ENCODE data around the gene RAB34. TPM values are rescaled to one million over a fixed set of nuclear protein-coding genes. Genes with fewer than 3 reads are reported as not detected.

The RAB34 gene
- total RNA-seq, 1 experiment from 2014 or later = 158 TPM

DNA sequence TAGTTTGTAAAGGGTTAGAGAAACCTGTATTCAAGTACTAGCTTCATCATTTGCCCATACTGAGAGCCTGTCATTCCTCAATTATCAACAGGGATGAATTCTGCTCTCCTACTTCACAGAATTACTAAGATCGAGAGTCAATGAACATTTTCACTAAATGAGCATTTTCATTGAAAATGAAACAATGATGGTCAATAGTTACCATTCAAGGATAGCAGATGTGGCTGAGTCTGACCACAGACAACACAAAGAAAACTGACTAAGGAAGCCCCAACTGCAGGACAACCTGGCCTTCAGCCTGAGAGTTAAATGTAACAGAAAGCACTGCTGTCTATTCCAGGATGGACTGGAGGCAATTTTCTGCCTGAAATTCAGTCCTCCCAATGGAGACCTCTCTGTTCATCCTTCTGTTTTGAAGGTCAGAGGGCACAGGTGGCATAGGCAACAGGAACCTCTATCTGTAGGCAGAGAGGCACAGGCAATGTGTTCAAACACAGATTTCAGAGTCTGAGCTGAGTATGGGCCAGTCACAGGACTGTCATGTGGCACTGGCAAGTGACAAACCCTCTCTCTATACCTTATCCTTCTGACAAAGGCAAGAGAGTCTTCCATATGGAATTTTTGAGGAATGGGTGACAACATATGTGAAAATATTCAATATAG lies 45.6 kb upstream of the RAB34 start:
- Histone ChIP-seq H3K9me3 (ENCODE audit: low read depth, low read length, poor library complexity, severe bottlenecking) (no peaks in the 10 kb centered on the region), H3K27ac (ENCODE audit: low read depth, low read length, poor library complexity, severe bottlenecking) (no peak overlapping the region), H3K36me3 (ENCODE audit: insufficient read depth, low read length, poor library complexity, severe bottlenecking) (peaks cover 14% of the 10 kb centered on the region), H3K27me3 (replicated peaks; ENCODE audit: insufficient read depth, low read depth, low read length, poor library complexity) (no peaks in the 10 kb centered on the region), H3K4me1 (ENCODE audit: insufficient read depth, low read length, poor library complexity, severe bottlenecking) (peaks cover 29% of the 10 kb centered on the region), H3K4me3 (ENCODE audit: low read depth, low read length, poor library complexity, severe bottlenecking) (no peak overlapping the region)
- intact Hi-C loops (cut with micrococcal nuclease; ENCODE audit: unreplicated experiment) = loop anchor here (1.0 to 5.0 kb wide), 4 partner anchors 34 to 140 kb away; partner anchors contain the start of genes DHRS13 and FAM222B
- ChIA-PET POLR2A (ENCODE audit: low non-redundant PET) (interaction anchor here (0.6 kb wide), 1 partner anchor 164 kb away, joined by 3 read pairs; no protein-coding TSS in a partner anchor), CTCF (interaction anchor here (0.5 to 2.3 kb wide), 26 partner anchors 10 to 353 kb away, joined by 3 to 10 read pairs (median 4); partner anchors contain the start of genes DHRS13, FAM222B, FLOT2 and NEK8)
- no peak for DNase-seq (ENCODE audit: low spot score)
- TF ChIP-seq EZH2 (IDR thresholded peaks at IDR 0.05; ENCODE audit: borderline replicate concordance, low read depth, low read length, poor library complexity, severe bottlenecking) = no peak
- TF ChIP-seq, protein P1, sequence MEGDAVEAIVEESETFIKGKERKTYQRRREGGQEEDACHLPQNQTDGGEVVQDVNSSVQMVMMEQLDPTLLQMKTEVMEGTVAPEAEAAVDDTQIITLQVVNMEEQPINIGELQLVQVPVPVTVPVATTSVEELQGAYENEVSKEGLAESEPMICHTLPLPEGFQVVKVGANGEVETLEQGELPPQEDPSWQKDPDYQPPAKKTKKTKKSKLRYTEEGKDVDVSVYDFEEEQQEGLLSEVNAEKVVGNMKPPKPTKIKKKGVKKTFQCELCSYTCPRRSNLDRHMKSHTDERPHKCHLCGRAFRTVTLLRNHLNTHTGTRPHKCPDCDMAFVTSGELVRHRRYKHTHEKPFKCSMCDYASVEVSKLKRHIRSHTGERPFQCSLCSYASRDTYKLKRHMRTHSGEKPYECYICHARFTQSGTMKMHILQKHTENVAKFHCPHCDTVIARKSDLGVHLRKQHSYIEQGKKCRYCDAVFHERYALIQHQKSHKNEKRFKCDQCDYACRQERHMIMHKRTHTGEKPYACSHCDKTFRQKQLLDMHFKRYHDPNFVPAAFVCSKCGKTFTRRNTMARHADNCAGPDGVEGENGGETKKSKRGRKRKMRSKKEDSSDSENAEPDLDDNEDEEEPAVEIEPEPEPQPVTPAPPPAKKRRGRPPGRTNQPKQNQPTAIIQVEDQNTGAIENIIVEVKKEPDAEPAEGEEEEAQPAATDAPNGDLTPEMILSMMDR (conservative IDR thresholded peaks at IDR 0.05; ENCODE audit: low read depth, low read length) = no peak
- no TSS peak for BruUV-seq (replicated peaks)

DNA sequence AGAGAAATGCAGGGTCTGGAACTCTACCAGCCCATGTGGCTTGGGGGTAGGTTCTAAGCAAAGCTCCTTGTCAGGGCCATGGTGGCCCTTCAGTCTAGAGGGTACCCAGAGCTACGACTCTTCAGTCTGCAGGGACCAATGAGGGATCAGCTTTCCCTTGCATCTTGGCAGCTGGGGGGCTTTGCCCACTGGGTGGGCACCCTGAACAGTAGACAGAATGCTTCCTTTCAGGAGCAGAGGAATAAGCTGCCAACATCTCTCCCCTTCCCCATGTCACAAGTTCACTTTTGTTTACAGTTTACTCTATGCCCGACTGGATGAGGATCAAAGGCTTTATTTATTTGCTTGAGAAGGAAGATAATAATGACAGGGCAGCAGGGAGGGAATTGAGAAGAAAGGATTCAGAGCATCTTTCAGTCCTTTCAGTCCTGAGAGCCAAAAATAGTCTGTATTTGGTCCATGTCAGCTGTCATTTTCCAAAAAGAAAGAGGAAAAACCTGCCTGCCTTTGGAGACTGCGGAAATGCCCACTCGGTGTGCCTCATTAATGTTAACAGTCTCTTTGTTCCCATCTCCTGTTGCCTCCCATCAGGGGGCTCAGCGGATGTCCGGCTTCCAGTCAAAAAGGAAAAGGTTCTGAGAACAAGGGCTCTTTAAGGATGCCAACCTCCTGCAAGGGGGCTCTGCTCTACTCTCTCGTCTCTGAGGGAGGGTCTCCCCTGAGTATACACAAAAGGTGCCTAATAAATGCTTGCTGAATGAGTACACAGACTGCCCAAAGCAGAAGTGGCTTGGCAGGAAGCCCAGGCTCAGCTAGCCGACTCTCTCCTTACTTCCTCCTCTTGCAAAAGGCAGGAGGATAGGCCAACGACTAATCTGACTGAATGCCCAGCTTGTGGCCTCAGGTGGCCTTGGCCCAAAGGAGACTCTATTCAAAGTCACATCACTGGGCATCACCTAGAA lies 43.2 kb upstream of the RAB34 start:
- H3K36me3 ChIP-seq (ENCODE audit: insufficient read depth, low read length, poor library complexity, severe bottlenecking) = peaks cover 22% of the 10 kb centered on the region
- peak; percentile 99 for DNase-seq (ENCODE audit: low spot score)
- ChIA-PET POLR2A (ENCODE audit: low non-redundant PET) (interaction anchor here (0.5 to 0.7 kb wide), 3 partner anchors 34 to 723 kb away, joined by 3 read pairs; no protein-coding TSS in a partner anchor), CTCF (interaction anchor here (0.7 to 2.0 kb wide), 8 partner anchors 11 to 356 kb away, joined by 3 to 13 read pairs (median 4); partner anchors contain the start of genes FLOT2 and TLCD1)
- intact Hi-C loops (cut with micrococcal nuclease; ENCODE audit: unreplicated experiment) = loop anchor here (1.0 to 5.0 kb wide), 4 partner anchors 34 to 81 kb away; partner anchors contain the start of gene FAM222B
- H3K27me3 ChIP-seq (replicated peaks; ENCODE audit: insufficient read depth, low read depth, low read length, poor library complexity) = no peaks in the 10 kb centered on the region
- H3K4me1 ChIP-seq (ENCODE audit: insufficient read depth, low read length, poor library complexity, severe bottlenecking) = peaks cover 35% of the 10 kb centered on the region
- no TSS peak for BruUV-seq (replicated peaks)
- no peaks in the 10 kb centered on the region for H3K9me3 ChIP-seq (ENCODE audit: low read depth, low read length, poor library complexity, severe bottlenecking)
- TF ChIP-seq, protein P1 (conservative IDR thresholded peaks at IDR 0.05; ENCODE audit: low read depth, low read length) = no peak
- TF ChIP-seq EZH2 (IDR thresholded peaks at IDR 0.05; ENCODE audit: borderline replicate concordance, low read depth, low read length, poor library complexity, severe bottlenecking) = no peak
- H3K27ac ChIP-seq (ENCODE audit: low read depth, low read length, poor library complexity, severe bottlenecking) = peak overlapping the region; percentile 67
- no peak overlapping the region for H3K4me3 ChIP-seq (ENCODE audit: low read depth, low read length, poor library complexity, severe bottlenecking)

DNA sequence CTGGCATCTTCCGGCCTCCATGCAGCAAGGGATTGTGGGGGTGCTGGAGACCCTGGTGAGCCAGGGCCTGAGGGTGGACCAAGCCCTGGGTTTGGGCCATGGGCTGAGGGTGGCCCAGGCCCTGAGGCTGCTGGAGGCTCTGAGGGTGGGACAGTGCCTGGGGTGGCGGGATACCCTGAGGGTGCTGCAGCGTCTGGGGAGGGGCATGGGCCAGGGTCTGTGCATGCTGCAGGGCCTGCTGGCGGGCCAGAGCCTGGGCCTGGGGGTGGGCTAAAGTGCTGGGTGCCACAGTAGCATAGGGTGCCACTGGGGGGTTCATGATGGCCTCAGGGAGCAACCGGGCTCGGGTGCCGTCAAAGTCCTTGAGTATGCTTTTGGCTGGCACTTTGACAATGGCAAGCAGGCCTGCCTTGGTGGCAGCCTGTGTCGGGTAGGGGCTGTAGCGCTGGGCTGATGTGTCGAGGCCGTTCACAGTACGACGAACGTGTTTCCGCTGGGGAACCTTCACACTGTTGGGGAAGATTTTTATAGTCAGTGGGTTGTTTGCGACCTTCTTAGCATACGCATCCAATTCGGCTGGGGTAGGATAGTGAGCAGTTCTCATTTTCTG lies 41.7 kb upstream of the RAB34 start:
- BruUV-seq (replicated peaks) = no TSS peak
- CTCF ChIA-PET = no interaction called here

More for the DNA sequence above, 41.7 kb upstream of the RAB34 start:
- H3K4me1 ChIP-seq (ENCODE audit: insufficient read depth, low read length, poor library complexity, severe bottlenecking) = peaks cover 35% of the 10 kb centered on the region
- no peak overlapping the region for H3K27ac ChIP-seq (ENCODE audit: low read depth, low read length, poor library complexity, severe bottlenecking)
- no peaks in the 10 kb centered on the region for H3K9me3 ChIP-seq (ENCODE audit: low read depth, low read length, poor library complexity, severe bottlenecking)
- POLR2A ChIA-PET (ENCODE audit: low non-redundant PET) = no interaction called here
- H3K27me3 ChIP-seq (replicated peaks; ENCODE audit: insufficient read depth, low read depth, low read length, poor library complexity) = no peaks in the 10 kb centered on the region
- DNase-seq (ENCODE audit: low spot score) = no peak
- peaks cover 22% of the 10 kb centered on the region for H3K36me3 ChIP-seq (ENCODE audit: insufficient read depth, low read length, poor library complexity, severe bottlenecking)
- TF ChIP-seq, protein P1 (conservative IDR thresholded peaks at IDR 0.05; ENCODE audit: low read depth, low read length) = no peak
- TF ChIP-seq EZH2 (IDR thresholded peaks at IDR 0.05; ENCODE audit: borderline replicate concordance, low read depth, low read length, poor library complexity, severe bottlenecking) = no peak
- H3K4me3 ChIP-seq (ENCODE audit: low read depth, low read length, poor library complexity, severe bottlenecking) = no peak overlapping the region
- intact Hi-C loops (cut with micrococcal nuclease; ENCODE audit: unreplicated experiment) = no loop called here
